Endothelial cell of umbilical vein (primary cell): Measurements from ENCODE around the gene TBX20.

ENCODE experiments used
- CTCF ChIP-seq, 2 donors: IDR thresholded peaks; 1 replicate in 1 of 2; 2 replicates in 1 of 2; pipeline ENCODE4 v1.5.1; 2011; ENCODE audit warnings: low read length in 2 of 2, mild to moderate bottlenecking in 2 of 2, moderate library complexity in 2 of 2, control low read depth in 1 of 2, inconsistent platforms in 1 of 2, low read depth in 1 of 2; ENCODE audit not compliant: insufficient read depth in 1 of 2; ENCODE audit errors: extremely low read depth in 1 of 2
- EZH2 ChIP-seq: IDR thresholded peaks from 2 replicates; pipeline ENCODE4 v1.6.1; 2012; ENCODE audit warnings: borderline replicate concordance, low read depth, mild to moderate bottlenecking, moderate library complexity, low read length, inconsistent platforms; ENCODE audit not compliant: severe bottlenecking
- FOS ChIP-seq: IDR thresholded peaks from 2 replicates; pipeline ENCODE4 v1.6.1; 2011; ENCODE audit warnings: mild to moderate bottlenecking, low read length, moderate library complexity, borderline replicate concordance; ENCODE audit not compliant: insufficient read depth
- GATA2 ChIP-seq: IDR thresholded peaks from 2 replicates; pipeline ENCODE4 v1.7.0; 2011; ENCODE audit warnings: low read depth, mild to moderate bottlenecking, moderate library complexity, mixed read lengths, low read length; ENCODE audit not compliant: insufficient read length, insufficient read depth
- JUN ChIP-seq: IDR thresholded peaks from 2 replicates; pipeline ENCODE4 v1.6.1; 2011; ENCODE audit warnings: borderline replicate concordance, low read depth; ENCODE audit not compliant: insufficient read length, insufficient read depth
- MAX ChIP-seq: IDR thresholded peaks from 2 replicates; pipeline ENCODE4 v1.6.1; 2011; ENCODE audit not compliant: insufficient read depth, insufficient read length
- MYC ChIP-seq: IDR thresholded peaks from one replicate; pipeline ENCODE4 v1.6.1; 2011; ENCODE audit warnings: mild to moderate bottlenecking, low read depth, low read length
- POLR2A ChIP-seq: IDR thresholded peaks from 2 replicates; pipeline ENCODE4 v1.6.1; 2012; ENCODE audit warnings: low read depth, mild to moderate bottlenecking, control low read depth, low read length
- POLR2AphosphoS5 ChIP-seq: IDR thresholded peaks from 2 replicates; pipeline ENCODE4 v1.6.1; 2012; ENCODE audit warnings: low read depth, mild to moderate bottlenecking, control low read depth, low read length, moderate library complexity; ENCODE audit not compliant: insufficient read depth

GRCh38 chr7:35268953-35269352 lies 15.1 kb upstream of the TBX20 start:
- TF ChIP-seq CTCF (IDR thresholded peaks at IDR 0.05; ENCODE audit: extremely low read depth in 1 of 2, insufficient read depth in 1 of 2, low read depth in 1 of 2, low read length in 2 of 2), result no peak
- no peak for TF ChIP-seq POLR2A
- no peak for TF ChIP-seq EZH2
- TF ChIP-seq MAX, result no peak
- TF ChIP-seq POLR2AphosphoS5, result no peak
- TF ChIP-seq MYC, result no peak
- TF ChIP-seq GATA2, result no peak
- TF ChIP-seq FOS, result no peak
- TF ChIP-seq JUN, result no peak
